SK-MEL-5 (cell line): Measurements from ENCODE around the gene OSBPL5. TPM values are rescaled to one million over a fixed set of nuclear protein-coding genes. Genes with fewer than 3 reads are reported as not detected.
"Not testable (repeated sequence)": the region's sequence is repeated elsewhere in the genome, so short reads cannot be mapped to it uniquely, and the experiment has no call there.

Source experiments
- DNase-seq: peaks from one replicate; pipeline ENCODE4 v3.0.0-alpha.2; 2016; ENCODE audit warnings: low read depth, low spot score
- in situ Hi-C: cut with HindIII; loops from 2 replicates; pipeline ENCODE4 v1.10.0; 2016; ENCODE audit warnings: low sequenced_read_pairs, high pct_unique_total_duplicates, low pct_unique_long_range_greater_than_20kb
- total RNA-seq: library from RNA; depleted of rRNA; stranded (reverse); fragments of >200 nt; shearing (Covaris generic); gene quantifications from 2 replicates; pipeline ENCODE4 v1.2.3, GENCODE V29; 2014

The OSBPL5 gene
- total RNA-seq, 1 experiment from 2014 or later: 11.7 TPM

DNA sequence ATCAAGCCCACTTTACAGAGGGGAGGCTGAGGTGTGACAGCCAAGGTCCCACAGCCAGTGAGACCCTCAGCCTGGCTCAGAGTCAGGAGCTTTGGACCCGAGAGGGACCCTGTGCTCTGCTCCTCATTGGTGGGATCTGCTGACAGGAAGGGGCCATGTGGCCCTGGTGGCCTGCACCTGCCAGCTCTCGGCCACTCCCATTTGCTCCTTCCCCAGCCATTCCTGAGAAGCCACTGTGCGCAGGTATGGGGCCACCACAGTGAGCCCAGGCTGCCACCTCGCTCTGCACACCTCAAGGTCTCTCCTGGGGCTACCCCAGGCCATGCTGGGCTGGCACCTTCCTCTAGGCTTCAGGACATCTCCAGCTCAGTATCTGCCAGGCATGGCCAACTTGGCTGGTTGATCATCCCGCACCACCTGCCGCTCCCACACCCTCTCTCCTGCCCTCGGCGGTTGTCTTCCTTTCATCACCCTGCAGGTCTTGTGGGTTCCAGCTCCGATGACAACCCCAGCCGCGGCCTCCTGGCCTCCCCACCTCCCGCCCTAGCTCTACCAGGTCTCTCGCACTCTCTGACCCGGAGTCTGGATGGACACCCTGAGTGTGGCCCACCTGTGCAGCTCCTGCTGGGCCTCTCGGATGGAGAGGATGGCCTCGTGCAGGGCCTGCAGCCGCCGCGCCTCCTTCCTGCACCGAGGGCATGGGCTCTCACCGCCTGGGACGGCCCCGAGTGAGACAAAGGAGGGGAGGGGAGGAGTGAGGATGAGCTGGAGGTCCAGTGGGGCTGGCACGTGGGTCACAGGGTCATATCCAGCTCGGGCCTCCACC lies 75.7 kb downstream of the OSBPL5 start:
- no peak for DNase-seq
- in situ Hi-C loops: no loop called here

DNA sequence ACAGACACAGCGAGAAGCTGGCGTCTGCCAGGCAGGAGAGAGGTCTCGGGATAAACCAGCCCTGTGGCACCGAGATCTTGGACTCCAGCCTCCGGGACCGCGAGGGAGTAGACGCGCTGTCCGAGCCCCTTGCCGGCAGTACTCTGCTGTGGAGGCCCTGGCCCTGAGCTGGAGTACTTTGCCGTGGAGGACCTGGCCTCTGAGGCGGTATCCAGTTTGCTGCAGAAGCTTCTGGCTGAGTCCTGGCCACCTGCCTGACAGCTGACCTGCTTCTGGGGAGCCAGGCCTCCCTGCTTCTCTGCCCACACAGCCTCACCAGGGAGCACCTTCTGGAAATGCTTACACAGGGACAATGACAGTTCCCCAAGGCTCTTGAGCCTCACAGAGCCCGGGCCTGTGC lies 76.3 kb downstream of the OSBPL5 start:
- no peak for DNase-seq
- in situ Hi-C loops: no loop called here

DNA sequence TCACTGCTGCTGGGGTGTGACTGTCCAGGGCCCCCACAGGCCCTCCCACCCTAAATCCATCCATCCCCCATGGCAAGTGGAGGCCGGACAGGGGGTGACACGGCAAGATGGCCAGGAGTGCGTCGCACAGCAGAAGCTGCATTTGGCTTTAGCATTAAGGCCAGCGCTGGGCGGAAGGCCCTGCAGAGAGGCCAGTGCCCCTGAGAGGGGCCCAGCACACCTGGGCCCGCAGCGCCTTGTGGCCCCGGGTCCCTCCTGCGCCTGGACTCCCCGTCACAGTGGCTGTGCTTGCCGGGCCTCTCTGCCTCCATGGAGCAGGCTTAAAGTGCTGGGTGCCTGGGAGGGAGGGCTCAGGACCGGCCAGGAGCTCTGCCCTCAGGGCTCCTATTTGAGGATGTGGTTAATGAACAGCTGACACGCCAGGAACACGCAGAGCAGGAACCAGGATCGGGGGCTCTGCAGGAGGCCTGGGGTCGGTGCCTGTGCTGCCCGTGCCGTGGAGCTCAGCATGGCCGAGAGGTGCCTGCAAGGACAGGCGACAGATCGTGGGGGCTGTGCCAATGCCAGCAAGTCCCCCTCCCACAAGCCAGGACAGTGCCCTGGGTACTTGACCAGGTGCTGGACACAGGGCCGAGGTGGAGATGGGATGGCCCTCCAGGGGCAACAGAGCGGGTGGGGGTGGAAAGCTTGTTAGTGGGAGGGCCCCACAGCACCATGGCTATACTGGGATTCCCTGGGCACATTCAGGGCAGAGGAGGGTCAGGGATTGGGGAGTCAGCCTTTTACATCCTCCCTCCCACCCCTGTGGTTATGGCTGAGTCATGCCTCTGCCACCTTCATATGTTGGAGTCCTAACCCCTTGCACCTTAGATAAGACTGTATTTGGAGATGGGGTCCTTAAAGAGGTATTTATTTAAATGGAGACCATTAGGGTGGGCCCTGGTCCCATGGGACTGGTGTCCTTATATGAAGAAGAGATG lies 77.0 kb downstream of the OSBPL5 start:
- in situ Hi-C loops: no loop called here
- DNase-seq: peak; percentile 17

GRCh38 chr11:3087373-3087772 lies 77.7 kb downstream of the OSBPL5 start:
- in situ Hi-C loops: no loop called here
- no peak for DNase-seq

DNA sequence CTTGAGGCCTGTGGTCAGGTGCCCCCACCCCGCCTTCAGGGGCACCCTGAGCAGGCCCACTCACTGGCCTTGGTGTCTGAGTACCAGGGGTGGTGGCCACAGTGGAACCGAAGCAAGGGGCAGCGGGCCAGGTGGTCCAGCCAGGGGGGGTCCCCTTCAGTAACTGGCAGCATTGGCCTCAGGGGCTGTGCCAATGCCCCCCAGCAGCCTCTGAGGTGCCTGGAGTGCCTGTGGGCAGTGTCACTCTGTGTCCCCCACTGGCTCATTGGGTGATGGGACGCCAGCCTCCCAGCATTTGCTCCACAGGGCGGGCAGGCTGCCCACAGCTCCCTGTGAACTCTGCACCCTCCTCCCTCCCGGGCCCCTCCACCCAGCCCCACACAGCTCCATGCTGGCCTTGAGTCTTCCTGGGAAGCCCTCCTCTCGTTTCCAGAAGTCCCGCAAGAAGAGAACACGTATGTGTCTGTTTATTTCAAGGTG lies 78.4 kb downstream of the OSBPL5 start:
- no peak for DNase-seq
- in situ Hi-C loops: no loop called here

DNA sequence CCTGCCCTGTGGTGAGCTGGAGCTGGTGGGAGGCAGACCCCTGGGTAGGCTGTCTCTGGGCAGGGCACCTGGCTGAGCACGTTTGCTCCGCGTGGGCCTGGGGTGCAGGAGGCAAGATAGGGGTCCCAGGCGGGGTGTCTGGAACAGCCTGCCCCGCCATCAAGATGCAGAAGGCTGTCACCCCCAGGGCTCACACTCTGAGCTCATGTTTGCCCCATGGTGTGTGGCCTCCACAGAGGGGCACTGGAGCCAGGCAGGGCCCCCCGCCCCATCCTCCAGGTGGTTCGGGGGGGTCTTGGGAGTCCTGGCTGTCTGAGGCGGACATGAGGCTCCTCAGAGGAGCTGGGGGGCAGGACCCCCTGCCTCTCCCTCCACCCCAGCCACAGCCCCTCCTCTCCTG lies 79.0 kb downstream of the OSBPL5 start:
- no peak for DNase-seq
- in situ Hi-C loops: no loop called here

DNA sequence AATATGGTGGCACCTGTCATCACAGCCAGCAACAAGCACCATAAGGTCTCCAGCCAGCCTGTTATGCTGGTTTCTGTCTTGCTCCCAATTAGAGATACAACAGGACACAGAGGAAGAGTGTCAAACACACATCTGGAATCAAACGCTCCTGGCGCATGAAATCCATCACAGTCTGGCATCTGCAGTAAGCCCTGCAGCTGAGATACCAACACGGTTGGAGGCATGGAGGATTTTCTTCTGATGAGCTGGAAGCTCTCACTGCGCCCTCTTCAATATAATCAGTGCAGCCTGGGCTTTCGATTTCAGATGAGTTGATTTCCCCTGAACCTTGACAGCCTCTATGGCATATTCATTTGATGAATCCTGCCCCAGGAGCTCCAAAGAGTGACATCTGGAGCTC lies 80.1 kb downstream of the OSBPL5 start:
- in situ Hi-C loops: no loop called here
- no peak for DNase-seq

DNA sequence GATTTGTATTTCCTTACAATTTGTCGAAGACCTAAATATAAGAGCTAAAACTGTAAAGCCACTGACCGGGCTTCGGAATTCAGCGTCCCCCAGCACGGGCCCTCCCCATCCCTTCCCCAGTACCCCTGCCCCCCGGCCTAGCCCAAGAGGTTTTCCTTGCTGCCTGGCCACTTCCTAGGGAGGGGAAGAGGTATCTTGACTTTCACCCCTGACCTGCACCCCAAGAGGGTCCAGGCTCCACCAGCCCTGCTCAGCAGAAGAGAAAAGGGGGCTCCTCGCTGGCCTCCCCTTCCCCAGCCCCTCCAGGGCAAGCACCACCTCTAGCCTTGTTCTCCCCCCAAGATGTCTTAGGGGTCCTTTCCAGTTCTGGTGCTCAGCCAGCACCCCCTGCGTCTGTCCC lies 81.8 kb downstream of the OSBPL5 start:
- in situ Hi-C loops: no loop called here
- DNase-seq: no peak

GRCh38 chr11:3081386-3081751 lies 83.7 kb downstream of the OSBPL5 start:
- in situ Hi-C loops: no loop called here
- DNase-seq: no peak

GRCh38 chr11:3080733-3081385 lies 84.3 kb downstream of the OSBPL5 start:
- in situ Hi-C loops: no loop called here
- no peak for DNase-seq

GRCh38 chr11:3080104-3080503 lies 85.0 kb downstream of the OSBPL5 start:
- DNase-seq: no peak
- in situ Hi-C loops: no loop called here

DNA sequence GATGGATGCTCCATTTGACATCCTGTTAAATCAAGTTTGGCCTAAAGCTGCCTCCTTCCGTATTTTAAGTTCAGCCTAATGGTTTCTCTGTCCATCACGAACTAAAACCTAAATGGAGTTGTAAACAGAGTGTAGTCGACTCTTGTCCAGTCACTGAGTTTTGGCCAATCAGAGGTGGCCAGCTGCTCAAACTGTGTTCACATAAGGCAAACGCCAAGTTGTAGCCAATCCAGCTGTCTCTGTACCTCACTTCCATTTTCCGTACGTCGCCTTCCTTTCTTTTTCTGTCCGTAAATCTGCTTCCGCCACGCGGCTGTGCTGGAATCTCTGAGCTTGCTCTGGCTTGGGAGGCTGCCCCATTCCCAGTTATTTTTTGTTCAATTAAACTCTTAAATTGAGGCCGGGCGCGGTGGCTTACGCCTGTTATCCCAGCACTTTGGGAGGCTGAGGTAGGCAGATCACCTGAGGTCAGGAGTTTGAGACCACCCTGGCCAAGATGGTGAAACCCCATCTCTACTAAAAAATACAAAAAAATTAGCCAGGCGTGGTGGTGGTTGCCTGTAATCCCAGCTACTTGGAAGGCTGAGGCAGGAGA lies 87.2 kb downstream of the OSBPL5 start:
- in situ Hi-C loops: no loop called here
- no peak for DNase-seq

GRCh38 chr11:3077189-3077836 lies 87.8 kb downstream of the OSBPL5 start:
- in situ Hi-C loops: no loop called here
- no peak for DNase-seq

- in situ Hi-C loops: no loop called here
- no peak for DNase-seq
Measured at GRCh38 chr11:3074912-3075589, 90.1 kb downstream of the OSBPL5 start.

DNA sequence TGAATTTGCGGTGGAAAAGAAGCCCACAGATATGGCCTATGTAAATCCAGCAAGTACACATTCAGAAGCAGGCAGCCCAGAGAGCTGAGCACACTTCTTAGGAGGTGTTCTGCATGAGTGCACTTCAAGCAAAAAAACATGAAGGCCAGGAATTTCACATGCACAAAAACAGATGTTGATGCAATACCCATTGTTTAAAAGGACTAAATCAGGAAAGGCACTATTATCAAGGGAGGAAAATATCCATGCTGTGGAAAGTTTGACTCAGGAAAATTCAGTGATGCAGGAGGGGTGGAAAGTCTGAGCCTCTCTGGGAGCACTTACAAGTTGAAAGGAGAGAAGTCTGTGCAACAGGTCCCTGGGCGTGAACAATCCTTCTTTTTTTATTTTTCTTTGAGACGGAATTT lies 92.1 kb downstream of the OSBPL5 start:
- in situ Hi-C loops: no loop called here
- DNase-seq: no peak

GRCh38 chr11:3069425-3069824 lies 95.7 kb downstream of the OSBPL5 start:
- no peak for DNase-seq

DNA sequence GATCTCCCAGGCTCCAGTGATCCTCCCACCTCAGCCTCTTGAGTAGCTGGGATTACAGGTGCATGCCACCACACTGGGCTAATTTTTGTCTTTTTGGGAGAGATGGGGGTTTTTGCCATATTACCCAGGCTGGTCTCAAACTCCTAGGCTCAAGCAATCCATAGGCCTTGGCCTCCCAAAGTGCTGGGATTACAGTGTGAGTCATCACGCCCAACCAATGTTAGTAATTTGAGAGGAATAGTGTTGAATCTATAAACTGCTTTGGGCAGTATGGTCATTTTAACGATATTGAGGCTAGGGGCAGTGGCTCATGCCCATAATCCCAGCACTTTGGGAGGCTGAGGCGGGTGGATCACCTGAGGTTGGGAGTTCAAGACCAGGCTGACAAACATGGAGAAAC lies 98.8 kb downstream of the OSBPL5 start:
- in situ Hi-C loops, DNase-seq: not testable (repeated sequence)

More at GRCh38 chr11:3069425-3069824, 95.7 kb downstream of the OSBPL5 start:
- in situ Hi-C loops: no loop called here
